Loucy (cell line): Measurements from ENCODE around the gene DNLZ.

Experiments used
- EZH2phosphoT487 ChIP-seq: fragments of 200-600 bp; IDR thresholded peaks from 2 replicates; pipeline ENCODE4 v1.6.1; 2018; ENCODE audit warnings: antibody characterized with exemption, mild to moderate bottlenecking, moderate library complexity, borderline replicate concordance
- TF ChIP-seq, protein P1 (sequence below): fragments of 200-600 bp; sonication (generic); conservative IDR thresholded peaks from 2 replicates; pipeline ENCODE4 v1.5.1; 2014; ENCODE audit warnings: mild to moderate bottlenecking, antibody characterized with exemption, low read length

DNA sequence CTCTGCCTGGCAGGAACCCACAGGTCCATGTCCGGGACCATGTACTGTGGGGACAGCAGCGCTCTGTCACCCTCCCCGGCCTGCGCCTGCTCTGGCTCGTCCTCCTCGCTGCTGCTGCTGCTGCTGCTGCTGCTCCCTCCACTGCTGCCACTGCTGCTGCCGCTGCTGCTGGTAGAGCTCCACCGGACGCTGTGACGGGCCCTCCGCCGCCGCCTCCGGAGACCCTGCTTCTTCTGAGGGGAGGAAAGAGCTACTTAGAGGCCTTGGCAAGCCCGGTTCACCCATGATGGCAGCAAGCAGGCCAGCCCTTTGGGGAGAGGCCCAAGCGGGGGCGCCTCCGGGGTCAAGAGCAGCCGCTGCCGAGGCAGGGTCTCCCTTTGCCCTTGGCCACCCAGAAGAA, 19.9 kb upstream of the DNLZ start:
- TF ChIP-seq, protein P1, sequence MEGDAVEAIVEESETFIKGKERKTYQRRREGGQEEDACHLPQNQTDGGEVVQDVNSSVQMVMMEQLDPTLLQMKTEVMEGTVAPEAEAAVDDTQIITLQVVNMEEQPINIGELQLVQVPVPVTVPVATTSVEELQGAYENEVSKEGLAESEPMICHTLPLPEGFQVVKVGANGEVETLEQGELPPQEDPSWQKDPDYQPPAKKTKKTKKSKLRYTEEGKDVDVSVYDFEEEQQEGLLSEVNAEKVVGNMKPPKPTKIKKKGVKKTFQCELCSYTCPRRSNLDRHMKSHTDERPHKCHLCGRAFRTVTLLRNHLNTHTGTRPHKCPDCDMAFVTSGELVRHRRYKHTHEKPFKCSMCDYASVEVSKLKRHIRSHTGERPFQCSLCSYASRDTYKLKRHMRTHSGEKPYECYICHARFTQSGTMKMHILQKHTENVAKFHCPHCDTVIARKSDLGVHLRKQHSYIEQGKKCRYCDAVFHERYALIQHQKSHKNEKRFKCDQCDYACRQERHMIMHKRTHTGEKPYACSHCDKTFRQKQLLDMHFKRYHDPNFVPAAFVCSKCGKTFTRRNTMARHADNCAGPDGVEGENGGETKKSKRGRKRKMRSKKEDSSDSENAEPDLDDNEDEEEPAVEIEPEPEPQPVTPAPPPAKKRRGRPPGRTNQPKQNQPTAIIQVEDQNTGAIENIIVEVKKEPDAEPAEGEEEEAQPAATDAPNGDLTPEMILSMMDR, result no peak
- TF ChIP-seq EZH2phosphoT487, result no peak
